Epithelial cell of esophagus (primary cell): Measurements from ENCODE around the gene CYTH4.

ENCODE experiments used
- DNase-seq: peaks from one replicate; pipeline ENCODE4 v3.0.0; 2010; ENCODE audit warnings: low read depth
- H3K4me3 ChIP-seq: 2 replicates; pipeline ENCODE4 v1.5.1; 2011; ENCODE audit warnings: mild to moderate bottlenecking, low read length, control low read depth
- TF ChIP-seq, protein P1 (sequence below): IDR thresholded peaks from 2 replicates; pipeline ENCODE4 v1.5.1; 2011; ENCODE audit warnings: low read depth, mild to moderate bottlenecking, low read length, control low read depth, inconsistent platforms; ENCODE audit not compliant: insufficient read depth; ENCODE audit errors: missing control alignments

The CYTH4 gene

GRCh38 chr22:37306494-37306829, 24.2 kb downstream of the CYTH4 start:
- TF ChIP-seq, protein P1, sequence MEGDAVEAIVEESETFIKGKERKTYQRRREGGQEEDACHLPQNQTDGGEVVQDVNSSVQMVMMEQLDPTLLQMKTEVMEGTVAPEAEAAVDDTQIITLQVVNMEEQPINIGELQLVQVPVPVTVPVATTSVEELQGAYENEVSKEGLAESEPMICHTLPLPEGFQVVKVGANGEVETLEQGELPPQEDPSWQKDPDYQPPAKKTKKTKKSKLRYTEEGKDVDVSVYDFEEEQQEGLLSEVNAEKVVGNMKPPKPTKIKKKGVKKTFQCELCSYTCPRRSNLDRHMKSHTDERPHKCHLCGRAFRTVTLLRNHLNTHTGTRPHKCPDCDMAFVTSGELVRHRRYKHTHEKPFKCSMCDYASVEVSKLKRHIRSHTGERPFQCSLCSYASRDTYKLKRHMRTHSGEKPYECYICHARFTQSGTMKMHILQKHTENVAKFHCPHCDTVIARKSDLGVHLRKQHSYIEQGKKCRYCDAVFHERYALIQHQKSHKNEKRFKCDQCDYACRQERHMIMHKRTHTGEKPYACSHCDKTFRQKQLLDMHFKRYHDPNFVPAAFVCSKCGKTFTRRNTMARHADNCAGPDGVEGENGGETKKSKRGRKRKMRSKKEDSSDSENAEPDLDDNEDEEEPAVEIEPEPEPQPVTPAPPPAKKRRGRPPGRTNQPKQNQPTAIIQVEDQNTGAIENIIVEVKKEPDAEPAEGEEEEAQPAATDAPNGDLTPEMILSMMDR: no peak
- H3K4me3 ChIP-seq: no peak overlapping the region
- no peak for DNase-seq

GRCh38 chr22:37308385-37309200, 26.3 kb downstream of the CYTH4 start:
- H3K4me3 ChIP-seq: no peak overlapping the region
- no peak for DNase-seq
- TF ChIP-seq, protein P1: no peak

GRCh38 chr22:37309211-37310074, 27.1 kb downstream of the CYTH4 start:
- H3K4me3 ChIP-seq: no peak overlapping the region
- TF ChIP-seq, protein P1: no peak
- DNase-seq: no peak

DNA sequence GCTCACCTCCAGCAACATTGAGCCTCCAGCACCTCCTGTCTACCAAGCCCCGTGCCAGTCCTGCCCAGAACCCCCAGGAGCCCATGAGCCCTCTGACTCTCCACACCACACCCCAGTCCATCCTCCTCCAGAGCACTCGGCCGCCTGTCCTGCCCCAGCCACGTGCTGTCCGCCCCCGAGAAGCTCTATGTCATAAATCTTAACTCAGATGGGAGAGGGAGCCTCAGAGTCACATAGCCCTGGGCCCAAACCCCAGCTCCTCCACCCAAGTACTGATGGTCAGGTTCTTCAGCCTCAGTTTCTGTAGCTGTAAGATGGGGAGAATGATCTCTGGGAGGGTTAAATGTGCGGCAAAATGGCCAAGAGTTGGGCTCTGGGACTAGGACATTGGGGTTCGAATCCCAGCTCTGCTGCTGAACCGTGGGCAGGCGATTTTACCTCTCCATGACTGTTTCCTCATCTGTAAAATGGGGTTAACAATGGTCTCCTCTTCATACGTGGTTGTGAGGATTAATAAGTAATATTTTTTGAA, 27.8 kb downstream of the CYTH4 start:
- no peak for DNase-seq
- H3K4me3 ChIP-seq: no peak overlapping the region
- TF ChIP-seq, protein P1: no peak

- TF ChIP-seq, protein P1: no peak
- no peak for DNase-seq
- H3K4me3 ChIP-seq: no peak overlapping the region
These were observed 28.7 kb downstream of the CYTH4 start for GRCh38 chr22:37310815-37311595.

DNA sequence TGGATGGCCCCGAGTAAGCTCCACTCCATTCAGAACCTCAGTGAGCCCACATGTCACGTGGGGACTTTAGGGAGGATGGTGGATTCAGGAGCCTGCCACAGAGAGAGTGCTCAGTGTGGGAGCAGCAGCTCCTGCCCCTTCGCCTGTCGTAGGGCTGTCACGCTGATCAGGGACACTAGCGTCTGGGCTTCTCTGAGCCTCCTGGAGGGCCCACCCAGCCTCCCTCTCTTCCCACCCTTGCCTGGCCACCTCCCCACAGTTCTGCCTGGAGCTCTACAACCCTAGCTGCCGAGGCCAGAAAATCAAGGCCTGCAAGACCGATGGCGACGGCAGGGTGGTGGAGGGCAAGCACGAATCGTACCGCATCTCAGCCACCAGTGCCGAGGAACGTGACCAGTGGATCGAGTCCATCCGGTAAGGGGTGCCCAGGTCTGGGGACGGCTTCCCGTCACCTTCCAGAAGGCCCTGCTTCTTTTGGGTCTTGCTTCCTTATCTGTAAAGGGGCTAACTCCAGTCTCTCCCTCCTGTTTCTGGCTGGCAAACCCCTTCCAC, 29.5 kb downstream of the CYTH4 start:
- TF ChIP-seq, protein P1: no peak
- no peak for DNase-seq
- H3K4me3 ChIP-seq: no peak overlapping the region
